NCI-H187 treated with DMSO at 0.1 percent for 48 hours (cell line): ENCODE measurements around the gene PKP1.

Experiments
- DNase-seq: peaks from one replicate; lab custom pipeline; 2025; lab: John Stamatoyannopoulos, UW

The PKP1 gene

GRCh38 chr1:201282216-201282615 is 1.1 kb upstream of the PKP1 start:
- DNase-seq: no peak

DNA sequence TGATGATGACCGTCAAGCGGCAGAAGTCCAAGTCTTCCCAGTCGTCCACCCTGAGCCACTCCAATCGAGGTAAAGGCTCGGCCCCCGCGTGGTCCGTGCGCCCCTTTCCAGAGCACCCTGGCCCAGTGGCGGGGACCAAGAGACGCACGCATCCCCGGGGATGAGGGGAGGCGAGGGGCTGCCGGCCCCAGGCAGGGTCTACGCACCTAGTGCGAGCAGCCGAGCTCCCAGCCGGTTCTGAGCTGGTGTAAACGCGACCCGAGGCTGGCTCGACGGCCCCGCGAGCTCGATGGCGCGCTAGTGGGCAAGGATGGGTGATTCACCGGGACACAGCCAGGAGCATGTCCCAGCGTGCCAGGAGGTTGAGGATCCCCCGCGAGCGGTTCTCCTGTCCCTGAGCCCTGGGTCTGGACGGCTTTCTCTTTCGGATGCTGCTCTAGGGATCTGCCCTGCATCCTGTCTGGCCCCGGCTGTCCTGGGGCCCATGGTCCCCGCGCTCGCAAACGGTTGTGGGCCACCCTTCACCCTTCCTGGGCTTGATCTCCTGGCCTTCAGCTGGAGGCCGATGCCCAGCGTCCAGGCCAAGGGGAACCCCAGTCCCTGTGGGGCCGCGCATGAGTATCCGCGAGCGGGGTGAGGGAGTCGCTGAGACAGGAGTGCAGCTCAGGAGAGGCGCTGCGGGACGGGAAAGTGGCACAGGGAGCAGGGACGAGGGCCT is 689 bp downstream of the PKP1 start:
- no peak for DNase-seq

DNA sequence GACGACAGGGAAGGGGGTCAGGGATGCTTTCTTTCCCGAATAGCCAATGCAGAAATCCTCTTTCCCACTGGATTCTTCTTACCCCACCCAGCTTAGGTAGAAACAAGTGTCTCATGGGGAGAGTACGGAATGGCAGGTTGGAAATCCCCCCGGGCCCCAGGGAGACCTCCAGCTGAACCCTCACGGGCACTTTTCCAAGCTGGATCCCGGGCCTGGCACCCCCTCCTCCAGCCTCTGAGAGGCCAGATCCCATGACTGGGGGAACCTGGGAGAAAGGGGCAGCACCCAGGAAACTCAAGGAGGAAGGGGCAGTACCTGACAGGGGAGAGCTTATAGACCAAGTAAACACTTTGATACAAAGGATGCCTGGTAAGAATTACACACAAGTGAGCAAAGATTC is 1.3 kb downstream of the PKP1 start:
- no peak for DNase-seq

DNA sequence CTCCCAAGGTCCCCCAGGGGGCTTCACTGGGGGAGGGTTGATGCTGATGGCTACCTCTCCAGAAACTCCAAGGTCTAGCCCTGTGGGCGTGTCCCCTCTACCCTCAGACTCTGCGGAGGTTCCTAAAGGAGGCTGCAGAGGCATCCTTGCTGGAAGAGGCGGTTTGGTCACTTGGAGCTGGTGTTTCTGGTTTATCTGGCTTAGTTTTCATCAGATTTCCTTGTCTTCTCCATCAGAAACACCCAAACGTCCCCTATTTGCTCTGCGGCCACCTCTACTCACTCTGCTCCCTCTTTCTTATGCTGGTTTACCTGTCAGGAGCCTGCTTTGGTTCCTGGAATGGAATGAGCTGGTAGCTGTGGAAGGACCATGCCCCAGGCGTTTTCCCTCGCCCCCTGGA is 2.5 kb downstream of the PKP1 start:
- no peak for DNase-seq

GRCh38 chr1:201286445-201286844 is 3.1 kb downstream of the PKP1 start:
- DNase-seq: no peak

DNA sequence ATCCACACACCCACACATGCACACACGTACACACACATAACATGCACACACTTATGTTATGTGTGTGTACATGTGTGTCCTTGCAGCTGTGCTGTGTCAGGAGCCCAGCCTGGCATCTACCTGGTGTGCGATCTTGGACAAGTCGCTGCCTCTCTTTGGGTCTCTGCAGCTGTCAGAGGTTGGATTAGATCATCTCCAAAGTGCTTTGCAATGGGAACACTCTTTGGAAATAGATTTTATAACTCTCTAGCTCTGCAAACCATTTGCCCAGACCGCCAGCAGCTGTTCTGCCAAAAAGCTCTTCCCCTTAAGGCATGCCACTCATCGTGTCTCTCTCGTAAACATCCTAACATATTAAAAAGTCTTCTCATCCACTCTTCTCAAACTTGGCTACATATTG is 4.7 kb downstream of the PKP1 start:
- no peak for DNase-seq

GRCh38 chr1:201288765-201289164 is 5.5 kb downstream of the PKP1 start:
- no peak for DNase-seq

- DNase-seq: no peak
Measured at GRCh38 chr1:201290551-201290950, 7.2 kb downstream of the PKP1 start.

GRCh38 chr1:201291916-201292315 is 8.6 kb downstream of the PKP1 start:
- no peak for DNase-seq

- no peak for DNase-seq
Measured at GRCh38 chr1:201294876-201295275, 11.6 kb downstream of the PKP1 start.

GRCh38 chr1:201295346-201295745 is 12.0 kb downstream of the PKP1 start:
- DNase-seq: no peak

- DNase-seq: no peak
Measured at GRCh38 chr1:201295861-201296260, 12.6 kb downstream of the PKP1 start.

- DNase-seq: no peak
Measured at GRCh38 chr1:201296352-201296751, 13.0 kb downstream of the PKP1 start.

- no peak for DNase-seq
Measured at GRCh38 chr1:201298396-201299381, 15.4 kb downstream of the PKP1 start.

GRCh38 chr1:201299968-201300367 is 16.7 kb downstream of the PKP1 start:
- DNase-seq: no peak

- DNase-seq: no peak
Measured at GRCh38 chr1:201300641-201301040, 17.3 kb downstream of the PKP1 start.

- no peak for DNase-seq
Measured at GRCh38 chr1:201302163-201303152, 19.2 kb downstream of the PKP1 start.

- DNase-seq: no peak
Measured at GRCh38 chr1:201304126-201304525, 20.8 kb downstream of the PKP1 start.

GRCh38 chr1:201305815-201306214 is 22.5 kb downstream of the PKP1 start:
- DNase-seq: no peak

GRCh38 chr1:201307231-201307630 is 23.9 kb downstream of the PKP1 start:
- no peak for DNase-seq

- no peak for DNase-seq
Measured at GRCh38 chr1:201307760-201308499, 24.6 kb downstream of the PKP1 start.
